Measurements from ENCODE around the gene MAST4. TPM values are rescaled to one million over a fixed set of nuclear protein-coding genes. Genes with fewer than 3 reads are reported as not detected.

Gene MAST4
- total and polyA plus RNA-seq, 4 donors, result 3.7 to 9.5 (median 6.5) TPM

GRCh38 chr5:66963559-66963971, 367.4 kb downstream of the MAST4 start:
- Histone ChIP-seq H3K27me3 (ENCODE audit: control insufficient read depth in 4 of 4, insufficient read depth in 4 of 4, low read length in 3 of 4) (no peaks in the 10 kb centered on the region), H3K9me3 (ENCODE audit: control insufficient read depth in 4 of 4, low read length in 3 of 4) (no peaks in the 10 kb centered on the region), H3K4me1 (ENCODE audit: control insufficient read depth in 4 of 4, insufficient read depth in 4 of 4, low read length in 3 of 4) (peaks cover 2 to 24% (median 11%) of the 10 kb centered on the region in 4 donors), H3K4me3 (ENCODE audit: low read depth in 1 of 3, low read length in 3 of 3) (no peak overlapping the region), H3K36me3 (ENCODE audit: control insufficient read depth in 4 of 4, insufficient read depth in 3 of 4, low read depth in 1 of 4, low read length in 3 of 4) (no peaks in the 10 kb centered on the region), H3K9ac (ENCODE audit: low read depth in 1 of 2, low read length in 2 of 2) (no peak overlapping the region), H3K27ac (ENCODE audit: low read depth in 1 of 2, low read length in 2 of 2) (no peak overlapping the region)
- no peak for DNase-seq (ENCODE audit: low spot score)
- TF ChIP-seq RAD21 (IDR thresholded peaks at IDR 0.05) (no peak), GABPA (IDR thresholded peaks at IDR 0.05 in 1 of 2, conservative IDR thresholded peaks at IDR 0.05 in 1 of 2) (no peak), JUND (IDR thresholded peaks at IDR 0.05) (no peak), HNF4G (IDR thresholded peaks at IDR 0.05) (no peak), FOXA2 (IDR thresholded peaks at IDR 0.05) (no peak), RXRA (IDR thresholded peaks at IDR 0.05) (no peak), TAF1 (conservative IDR thresholded peaks at IDR 0.05) (no peak), FOXA1 (IDR thresholded peaks at IDR 0.05) (no peak), NR2F2 (IDR thresholded peaks at IDR 0.05) (no peak), YY1 (IDR thresholded peaks at IDR 0.05) (no peak), EGR1 (IDR thresholded peaks at IDR 0.05; ENCODE audit: low read depth in 2 of 2) (no peak), HNF4A (conservative IDR thresholded peaks at IDR 0.05) (no peak), SP1 (IDR thresholded peaks at IDR 0.05) (no peak)
- TF ChIP-seq, protein P1, sequence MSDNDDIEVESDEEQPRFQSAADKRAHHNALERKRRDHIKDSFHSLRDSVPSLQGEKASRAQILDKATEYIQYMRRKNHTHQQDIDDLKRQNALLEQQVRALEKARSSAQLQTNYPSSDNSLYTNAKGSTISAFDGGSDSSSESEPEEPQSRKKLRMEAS (IDR thresholded peaks at IDR 0.05), result no peak
- TF ChIP-seq, protein P2, sequence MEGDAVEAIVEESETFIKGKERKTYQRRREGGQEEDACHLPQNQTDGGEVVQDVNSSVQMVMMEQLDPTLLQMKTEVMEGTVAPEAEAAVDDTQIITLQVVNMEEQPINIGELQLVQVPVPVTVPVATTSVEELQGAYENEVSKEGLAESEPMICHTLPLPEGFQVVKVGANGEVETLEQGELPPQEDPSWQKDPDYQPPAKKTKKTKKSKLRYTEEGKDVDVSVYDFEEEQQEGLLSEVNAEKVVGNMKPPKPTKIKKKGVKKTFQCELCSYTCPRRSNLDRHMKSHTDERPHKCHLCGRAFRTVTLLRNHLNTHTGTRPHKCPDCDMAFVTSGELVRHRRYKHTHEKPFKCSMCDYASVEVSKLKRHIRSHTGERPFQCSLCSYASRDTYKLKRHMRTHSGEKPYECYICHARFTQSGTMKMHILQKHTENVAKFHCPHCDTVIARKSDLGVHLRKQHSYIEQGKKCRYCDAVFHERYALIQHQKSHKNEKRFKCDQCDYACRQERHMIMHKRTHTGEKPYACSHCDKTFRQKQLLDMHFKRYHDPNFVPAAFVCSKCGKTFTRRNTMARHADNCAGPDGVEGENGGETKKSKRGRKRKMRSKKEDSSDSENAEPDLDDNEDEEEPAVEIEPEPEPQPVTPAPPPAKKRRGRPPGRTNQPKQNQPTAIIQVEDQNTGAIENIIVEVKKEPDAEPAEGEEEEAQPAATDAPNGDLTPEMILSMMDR (IDR thresholded peaks at IDR 0.05; ENCODE audit: low read depth, low read length, missing input control), result no peak
- TF ChIP-seq, protein P3, sequence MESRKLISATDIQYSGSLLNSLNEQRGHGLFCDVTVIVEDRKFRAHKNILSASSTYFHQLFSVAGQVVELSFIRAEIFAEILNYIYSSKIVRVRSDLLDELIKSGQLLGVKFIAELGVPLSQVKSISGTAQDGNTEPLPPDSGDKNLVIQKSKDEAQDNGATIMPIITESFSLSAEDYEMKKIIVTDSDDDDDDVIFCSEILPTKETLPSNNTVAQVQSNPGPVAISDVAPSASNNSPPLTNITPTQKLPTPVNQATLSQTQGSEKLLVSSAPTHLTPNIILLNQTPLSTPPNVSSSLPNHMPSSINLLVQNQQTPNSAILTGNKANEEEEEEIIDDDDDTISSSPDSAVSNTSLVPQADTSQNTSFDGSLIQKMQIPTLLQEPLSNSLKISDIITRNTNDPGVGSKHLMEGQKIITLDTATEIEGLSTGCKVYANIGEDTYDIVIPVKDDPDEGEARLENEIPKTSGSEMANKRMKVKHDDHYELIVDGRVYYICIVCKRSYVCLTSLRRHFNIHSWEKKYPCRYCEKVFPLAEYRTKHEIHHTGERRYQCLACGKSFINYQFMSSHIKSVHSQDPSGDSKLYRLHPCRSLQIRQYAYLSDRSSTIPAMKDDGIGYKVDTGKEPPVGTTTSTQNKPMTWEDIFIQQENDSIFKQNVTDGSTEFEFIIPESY (IDR thresholded peaks at IDR 0.05), result no peak
- 66% methylated on average over 1 of the region's 1 CpG for WGBS

DNA sequence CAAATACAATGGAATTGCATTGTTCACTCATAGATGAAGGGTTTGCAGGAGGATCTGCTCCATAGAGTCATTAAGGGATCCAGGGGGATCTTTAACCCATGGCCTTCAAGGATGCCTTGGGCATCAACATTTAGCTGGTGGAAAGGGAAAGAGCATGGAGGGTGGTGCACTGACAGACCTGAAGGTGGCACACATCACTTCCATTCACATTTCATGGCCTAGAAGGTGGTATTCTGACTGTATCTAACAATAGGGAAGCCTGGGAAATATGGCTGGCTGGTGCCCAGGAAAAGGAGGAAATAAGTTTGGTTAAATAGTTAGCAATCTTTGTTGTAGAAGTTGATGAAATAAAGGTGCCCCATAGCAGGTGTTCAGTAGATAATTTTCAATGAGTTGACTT, 370.2 kb downstream of the MAST4 start:
- TF ChIP-seq RAD21 (IDR thresholded peaks at IDR 0.05) (peak in 1 of 2 donors; percentile 54), GABPA (IDR thresholded peaks at IDR 0.05 in 1 of 2, conservative IDR thresholded peaks at IDR 0.05 in 1 of 2) (no peak), FOXA1 (IDR thresholded peaks at IDR 0.05) (no peak)
- TF ChIP-seq, protein P2 (IDR thresholded peaks at IDR 0.05; ENCODE audit: low read depth, low read length, missing input control), result no peak
- TF ChIP-seq, protein P1 (IDR thresholded peaks at IDR 0.05), result no peak
- H3K36me3 ChIP-seq (ENCODE audit: control insufficient read depth in 4 of 4, insufficient read depth in 3 of 4, low read depth in 1 of 4, low read length in 3 of 4), result peaks cover 0 to 2% (median 0%) of the 10 kb centered on the region in 4 donors
- no peaks in the 10 kb centered on the region for H3K27me3 ChIP-seq (ENCODE audit: control insufficient read depth in 4 of 4, insufficient read depth in 4 of 4, low read length in 3 of 4)
- H3K4me3 ChIP-seq (ENCODE audit: low read depth in 1 of 3, low read length in 3 of 3), result no peak overlapping the region
- no peak for DNase-seq (ENCODE audit: low spot score)
- H3K9me3 ChIP-seq (ENCODE audit: control insufficient read depth in 4 of 4, low read length in 3 of 4), result no peaks in the 10 kb centered on the region
- H3K4me1 ChIP-seq (ENCODE audit: control insufficient read depth in 4 of 4, insufficient read depth in 4 of 4, low read length in 3 of 4), result no peaks in the 10 kb centered on the region
- H3K9ac ChIP-seq (ENCODE audit: low read depth in 1 of 2, low read length in 2 of 2), result no peak overlapping the region
- no peak overlapping the region for H3K27ac ChIP-seq (ENCODE audit: low read depth in 1 of 2, low read length in 2 of 2)

All from liver (tissue), 9 donors.